ENCODE data around the gene INTS14. TPM values are rescaled to one million over a fixed set of nuclear protein-coding genes. Genes with fewer than 3 reads are reported as not detected.

Gene INTS14
- total RNA-seq, 3 donors from 2014 or later (not counting 1 experiment from before 2014, with no cell fraction given), result 23.5 to 33.6 (median 26.4) TPM

DNA sequence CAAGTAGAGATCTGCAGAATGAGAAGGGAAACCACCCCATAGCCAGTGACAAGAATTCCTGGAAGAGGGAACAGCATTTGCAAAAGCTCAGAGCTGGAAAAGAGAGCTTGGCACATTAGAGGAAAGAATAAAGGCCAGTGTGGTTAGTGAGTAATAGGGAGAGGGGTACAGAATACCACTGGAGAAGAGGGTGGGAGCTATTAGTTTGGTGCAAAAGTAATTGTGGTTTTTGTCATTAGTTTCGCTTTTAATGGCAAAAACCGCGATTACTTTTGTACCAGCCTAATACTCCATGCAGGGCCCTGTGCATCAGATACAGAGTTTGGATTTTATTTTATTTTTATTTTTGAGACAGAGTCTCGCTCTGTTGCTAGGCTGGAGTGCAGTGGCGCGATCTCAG is 20.6 kb upstream of the INTS14 start:
- peaks cover 0 to 6% of the 10 kb centered on the region in 2 donors for H3K4me1 Mint-ChIP-seq
- WGBS (ENCODE audit: insufficient coverage), result 80% methylated on average over 6 of the region's 6 CpGs
- no peaks in the 10 kb centered on the region for H3K4me1 ChIP-seq (ENCODE audit: control insufficient read depth, insufficient read depth, low read length)
- no peaks in the 10 kb centered on the region for H3K9me3 ChIP-seq (ENCODE audit: control insufficient read depth, insufficient read depth, low read length)
- DNase-seq (peak in 1 of 2 donors; percentile 17), ATAC-seq (no peak)
- intact Hi-C loops (cut with micrococcal nuclease), result no loop called here
- H3K4me3 ChIP-seq (ENCODE audit: low read length), result no peak overlapping the region
- TF ChIP-seq CTCF (IDR thresholded peaks at IDR 0.05), result no peak
- no peak overlapping the region for H3K4me3 Mint-ChIP-seq
- H3K9me3 Mint-ChIP-seq, result no peaks in the 10 kb centered on the region
- H3K27me3 Mint-ChIP-seq (ENCODE audit: low read depth in 2 of 2), result no peaks in the 10 kb centered on the region
- no peaks in the 10 kb centered on the region for H3K36me3 Mint-ChIP-seq
- no peaks in the 10 kb centered on the region for H3K36me3 ChIP-seq (ENCODE audit: control insufficient read depth, insufficient read depth, low read length)
- H3K27me3 ChIP-seq (ENCODE audit: control insufficient read depth, insufficient read depth, low read length), result no peaks in the 10 kb centered on the region
- no peak overlapping the region for H3K27ac Mint-ChIP-seq
- no peak overlapping the region for H3K27ac ChIP-seq (ENCODE audit: low read length)

DNA sequence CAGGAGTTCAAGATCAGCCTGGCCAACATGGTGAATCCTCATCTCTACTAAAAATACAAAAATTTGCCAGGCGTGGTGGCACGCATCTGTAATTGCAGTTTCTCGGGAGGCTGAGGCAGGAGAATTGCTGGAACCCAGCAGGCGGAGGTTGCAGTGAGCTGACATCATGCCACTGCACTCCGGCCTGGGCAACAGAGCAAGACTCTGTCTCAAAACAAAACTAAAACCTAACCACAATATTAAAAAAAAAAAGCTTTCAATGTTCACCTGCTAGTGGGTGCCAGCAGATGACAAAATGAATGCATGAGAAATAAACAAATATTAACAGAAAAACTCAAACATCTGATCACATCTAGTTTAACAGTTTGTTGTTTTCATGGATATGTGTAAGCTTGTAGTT is 19.8 kb upstream of the INTS14 start:
- Histone ChIP-seq H3K4me1 (ENCODE audit: control insufficient read depth, insufficient read depth, low read length) (no peaks in the 10 kb centered on the region), H3K9me3 (ENCODE audit: control insufficient read depth, insufficient read depth, low read length) (no peaks in the 10 kb centered on the region), H3K36me3 (ENCODE audit: control insufficient read depth, insufficient read depth, low read length) (peaks cover 2% of the 10 kb centered on the region), H3K27ac (ENCODE audit: low read length) (no peak overlapping the region), H3K27me3 (ENCODE audit: control insufficient read depth, insufficient read depth, low read length) (no peaks in the 10 kb centered on the region), H3K4me3 (ENCODE audit: low read length) (no peak overlapping the region)
- Mint-ChIP-seq H3K4me3 (no peak overlapping the region), H3K36me3 (no peaks in the 10 kb centered on the region), H3K27ac (no peak overlapping the region), H3K4me1 (peaks cover 0 to 6% of the 10 kb centered on the region in 2 donors), H3K27me3 (ENCODE audit: low read depth in 2 of 2) (no peaks in the 10 kb centered on the region), H3K9me3 (no peaks in the 10 kb centered on the region)
- ATAC-seq (no peak), DNase-seq (no peak)
- WGBS (ENCODE audit: insufficient coverage), result 72% methylated on average over 5 of the region's 5 CpGs
- intact Hi-C loops (cut with micrococcal nuclease), result no loop called here
- no peak for TF ChIP-seq CTCF (IDR thresholded peaks at IDR 0.05)

DNA sequence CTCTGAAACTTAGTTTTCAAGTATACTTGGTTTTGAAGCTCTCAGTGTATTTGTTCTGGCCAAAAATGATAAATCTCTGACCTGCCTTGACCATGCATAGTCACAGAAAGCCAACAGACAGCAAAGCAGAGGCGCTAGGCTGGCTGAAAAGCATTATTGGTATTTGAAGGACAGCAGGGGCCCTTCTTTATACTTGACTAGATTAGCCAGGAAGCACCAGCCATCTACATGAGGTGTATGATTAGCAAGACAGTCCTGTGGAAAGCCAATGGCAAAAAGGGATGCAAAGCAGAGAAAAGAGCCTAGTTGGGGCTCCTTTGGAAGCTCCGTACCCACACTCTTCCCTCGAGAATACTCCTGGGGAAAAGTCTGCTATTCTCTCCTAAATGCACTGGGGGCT is 18.6 kb upstream of the INTS14 start:
- ATAC-seq (no peak), DNase-seq (no peak)
- no peak overlapping the region for H3K4me3 Mint-ChIP-seq
- intact Hi-C loops (cut with micrococcal nuclease), result no loop called here
- H3K4me1 Mint-ChIP-seq, result peaks cover 0 to 6% of the 10 kb centered on the region in 2 donors
- Histone ChIP-seq H3K27ac (ENCODE audit: low read length) (no peak overlapping the region), H3K4me3 (ENCODE audit: low read length) (no peak overlapping the region), H3K4me1 (ENCODE audit: control insufficient read depth, insufficient read depth, low read length) (no peaks in the 10 kb centered on the region), H3K36me3 (ENCODE audit: control insufficient read depth, insufficient read depth, low read length) (peaks cover 7% of the 10 kb centered on the region), H3K9me3 (ENCODE audit: control insufficient read depth, insufficient read depth, low read length) (no peaks in the 10 kb centered on the region), H3K27me3 (ENCODE audit: control insufficient read depth, insufficient read depth, low read length) (no peaks in the 10 kb centered on the region)
- WGBS (ENCODE audit: insufficient coverage), result 97% methylated on average over 3 of the region's 3 CpGs
- H3K9me3 Mint-ChIP-seq, result no peaks in the 10 kb centered on the region
- TF ChIP-seq CTCF (IDR thresholded peaks at IDR 0.05), result no peak
- no peaks in the 10 kb centered on the region for H3K36me3 Mint-ChIP-seq
- no peaks in the 10 kb centered on the region for H3K27me3 Mint-ChIP-seq (ENCODE audit: low read depth in 2 of 2)
- no peak overlapping the region for H3K27ac Mint-ChIP-seq

- intact Hi-C loops (cut with micrococcal nuclease), result no loop called here
- TF ChIP-seq CTCF (IDR thresholded peaks at IDR 0.05), result no peak
- H3K4me1 Mint-ChIP-seq, result peaks cover 0 to 6% of the 10 kb centered on the region in 2 donors
These were observed 15.9 kb upstream of the INTS14 start for GRCh38 chr15:65626856-65627255.

More at GRCh38 chr15:65626856-65627255, 15.9 kb upstream of the INTS14 start:
- no peak overlapping the region for H3K27ac ChIP-seq (ENCODE audit: low read length)
- no peaks in the 10 kb centered on the region for H3K27me3 Mint-ChIP-seq (ENCODE audit: low read depth in 2 of 2)
- H3K9me3 Mint-ChIP-seq, result no peaks in the 10 kb centered on the region
- H3K27ac Mint-ChIP-seq, result no peak overlapping the region
- no peaks in the 10 kb centered on the region for H3K36me3 Mint-ChIP-seq
- no peaks in the 10 kb centered on the region for H3K27me3 ChIP-seq (ENCODE audit: control insufficient read depth, insufficient read depth, low read length)
- ATAC-seq, result no peak
- peaks cover 7% of the 10 kb centered on the region for H3K36me3 ChIP-seq (ENCODE audit: control insufficient read depth, insufficient read depth, low read length)
- no peaks in the 10 kb centered on the region for H3K4me1 ChIP-seq (ENCODE audit: control insufficient read depth, insufficient read depth, low read length)
- H3K9me3 ChIP-seq (ENCODE audit: control insufficient read depth, insufficient read depth, low read length), result no peaks in the 10 kb centered on the region
- DNase-seq, result no peak
- WGBS (ENCODE audit: insufficient coverage), result 88% methylated on average over 4 of the region's 4 CpGs
- H3K4me3 Mint-ChIP-seq, result no peak overlapping the region
- no peak overlapping the region for H3K4me3 ChIP-seq (ENCODE audit: low read length)
